Motor neuron (in vitro differentiated cells): ENCODE results near the gene ARID2. TPM values are rescaled to one million over a fixed set of nuclear protein-coding genes. Genes with fewer than 3 reads are reported as not detected.

Source experiments
- ATAC-seq, 8 experiments: fragments of 200-7000 bp; cut with Tn5 transposase; replicated peaks in 6 of 8; 2 replicates each; pipeline ENCODE4 v1.8.0; 2021; ENCODE audit warnings: mild to moderate bottlenecking in 8 of 8, moderate library complexity in 8 of 8
- H3K27ac ChIP-seq, 2 donors: fragments of 250-450 bp; sonication (Bioruptor Pico); 2 replicates each; pipeline ENCODE4 v1.9.0; 2021; ENCODE audit warnings: antibody characterized with exemption in 2 of 2, mild to moderate bottlenecking in 2 of 2, moderate library complexity in 1 of 2
- H3K4me1 ChIP-seq, 2 donors: fragments of 250-450 bp; sonication (Bioruptor Pico); replicated peaks in 1 of 2; 2 replicates each; pipeline ENCODE4 v1.6.1; 2021; ENCODE audit warnings: antibody characterized with exemption in 2 of 2, mild to moderate bottlenecking in 2 of 2, moderate library complexity in 1 of 2
- H3K4me3 ChIP-seq, 5 donors: fragments of 250-450 bp; sonication (Bioruptor Pico); 2 replicates each; pipeline ENCODE4 v1.9.0; 2021; ENCODE audit warnings: antibody characterized with exemption in 5 of 5, mild to moderate bottlenecking in 5 of 5, moderate library complexity in 4 of 5
- WGBS, 10 experiments: fragments of 450-650 bp; shearing (Covaris generic); methylation state at CpG; one replicate each; pipeline ENCODE4 v1.0.0; 2022; 5-methylcytosine and 5-hydroxymethylcytosine counted together
- in situ Hi-C, 9 experiments: fragments of 400-800 bp; cut with MboI; loops; one replicate each; pipeline ENCODE4 v1.15.0; 2021; ENCODE audit warnings: low sequenced_read_pairs in 9 of 9, low pct_unique_long_range_greater_than_20kb in 2 of 9; ENCODE audit not compliant: unreplicated experiment in 9 of 9
- total RNA-seq, 8 experiments: library from RNA; unstranded; fragments of 300-600 nt; gene quantifications; 2 replicates each; pipeline versions ENCODE4 v1.2.3 to v1.2.4, GENCODE V29; 2022

The ARID2 gene
- total RNA-seq, 8 experiments from 2014 or later, result 22.4 to 66.4 (median 29.1) TPM

DNA sequence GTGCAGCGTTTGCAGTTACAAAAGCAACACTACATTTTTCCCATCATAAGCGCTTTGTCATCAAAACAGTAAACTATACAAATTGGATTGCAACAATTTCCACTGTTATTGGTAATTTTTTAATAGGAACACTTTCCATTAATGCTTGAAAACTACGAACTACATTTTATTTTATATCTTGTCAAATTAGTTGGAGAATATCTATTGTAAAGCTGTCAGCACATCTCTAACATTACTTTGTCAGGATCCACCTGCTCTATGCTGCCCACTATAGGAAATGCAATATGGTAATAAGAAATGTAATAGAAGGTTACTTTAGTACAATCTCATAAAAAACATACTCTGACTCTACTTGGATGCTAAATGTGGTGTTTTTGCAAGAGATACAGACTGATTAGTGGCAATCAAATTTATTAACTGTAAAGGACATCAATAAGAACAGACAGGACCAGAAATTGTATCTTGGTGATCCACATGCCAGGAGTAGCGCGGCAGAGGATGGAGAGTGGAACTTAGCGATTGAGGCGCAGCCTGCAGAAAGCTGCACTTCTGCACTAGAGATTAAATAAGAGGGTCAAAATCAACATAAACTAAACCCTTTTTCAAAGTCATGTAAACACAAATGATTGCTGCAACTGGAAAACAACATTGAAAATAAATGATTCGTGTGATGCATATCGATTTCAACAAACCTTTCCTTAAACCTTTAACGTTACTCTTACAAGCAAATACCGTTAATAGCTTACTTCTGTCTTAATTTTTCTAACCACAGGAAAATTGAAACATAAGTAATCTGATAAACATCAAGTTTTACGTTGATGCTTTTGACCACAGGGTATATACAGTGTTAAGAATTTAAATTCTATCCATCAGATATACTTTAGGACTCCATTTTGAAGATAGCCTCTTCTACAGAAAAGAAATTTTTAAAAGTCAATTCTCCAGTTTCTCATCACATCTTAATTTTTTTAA lies 3.6 kb upstream of the ARID2 start:
- in situ Hi-C loops, result no loop called here
- H3K4me1 ChIP-seq, result peaks cover 5 to 15% of the 10 kb centered on the region in 2 donors
- peak overlapping the region; percentile 65 to 90 (median 72) for H3K4me3 ChIP-seq
- ATAC-seq, result no peak
- 0 to 8% (median 3%) methylated on average over 3 to 12 of the region's 12 CpGs for WGBS, 10 experiments
- H3K27ac ChIP-seq, result peak overlapping the region; percentile 93 to 94

- Histone ChIP-seq H3K27ac (peak overlapping the region; percentile 93 to 94), H3K4me1 (peaks cover 4 to 15% of the 10 kb centered on the region in 2 donors), H3K4me3 (peak overlapping the region; percentile 65 to 90 (median 72))
- ATAC-seq, result no peak
- WGBS, 10 experiments, result 0 to 2% (median 0%) methylated on average over 1 to 24 of the region's 42 CpGs; no CpG with 5 or more reads in 2 of the 10 experiments
- in situ Hi-C loops, result no loop called here
Measured at GRCh38 chr12:45726603-45727300, 2.8 kb upstream of the ARID2 start.

- ATAC-seq, result peak; percentile 58 to 76 (median 72)
- peak overlapping the region; percentile 93 to 94 for H3K27ac ChIP-seq
- in situ Hi-C loops, result no loop called here
- peaks cover 3 to 20% of the 10 kb centered on the region in 2 donors for H3K4me1 ChIP-seq
- peak overlapping the region; percentile 65 to 90 (median 72) for H3K4me3 ChIP-seq
- 0 to 7% (median 0%) methylated on average over 1 to 13 of the region's 45 CpGs; no CpG with 5 or more reads in 2 of the 10 experiments for WGBS, 10 experiments
Measured at GRCh38 chr12:45727301-45727979, 2.1 kb upstream of the ARID2 start.

DNA sequence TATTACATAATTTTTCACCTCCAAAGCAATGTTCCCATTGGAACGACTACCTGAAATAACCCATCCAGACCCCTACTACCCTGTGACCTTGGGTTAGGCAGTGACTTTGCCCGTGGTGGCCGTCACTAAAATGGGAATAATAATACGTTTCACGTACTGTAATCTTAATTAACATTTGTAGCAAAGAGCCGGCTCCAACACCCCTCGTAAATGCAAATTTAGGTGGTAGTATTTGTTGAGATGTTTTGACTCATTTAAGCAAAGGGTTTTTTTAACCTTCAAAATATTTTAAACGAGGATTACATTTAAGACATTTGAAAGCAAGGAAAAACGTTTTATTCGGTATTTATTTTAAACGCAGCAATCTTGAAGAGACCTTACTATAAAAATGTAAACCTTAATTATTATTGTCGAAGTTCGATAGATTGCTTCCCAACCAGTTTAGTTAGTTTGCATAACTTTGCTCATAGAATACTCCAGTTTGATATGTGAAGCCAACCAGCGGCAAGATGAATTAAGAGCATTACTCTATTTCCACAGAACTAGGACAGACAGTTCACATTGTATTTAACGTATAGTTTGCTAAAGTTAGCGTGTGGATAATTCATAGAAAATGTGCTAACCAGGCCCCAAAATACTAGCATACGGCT lies 1.4 kb upstream of the ARID2 start:
- Histone ChIP-seq H3K27ac (peak overlapping the region; percentile 41 to 93), H3K4me1 (peaks cover 3 to 21% of the 10 kb centered on the region in 2 donors), H3K4me3 (peak overlapping the region; percentile 65 to 90 (median 72))
- in situ Hi-C loops, result no loop called here
- 0 to 8% (median 0%) methylated on average over 2 to 17 of the region's 17 CpGs for WGBS, 10 experiments
- ATAC-seq, result peak in 2 of 8 experiments; percentile 0

DNA sequence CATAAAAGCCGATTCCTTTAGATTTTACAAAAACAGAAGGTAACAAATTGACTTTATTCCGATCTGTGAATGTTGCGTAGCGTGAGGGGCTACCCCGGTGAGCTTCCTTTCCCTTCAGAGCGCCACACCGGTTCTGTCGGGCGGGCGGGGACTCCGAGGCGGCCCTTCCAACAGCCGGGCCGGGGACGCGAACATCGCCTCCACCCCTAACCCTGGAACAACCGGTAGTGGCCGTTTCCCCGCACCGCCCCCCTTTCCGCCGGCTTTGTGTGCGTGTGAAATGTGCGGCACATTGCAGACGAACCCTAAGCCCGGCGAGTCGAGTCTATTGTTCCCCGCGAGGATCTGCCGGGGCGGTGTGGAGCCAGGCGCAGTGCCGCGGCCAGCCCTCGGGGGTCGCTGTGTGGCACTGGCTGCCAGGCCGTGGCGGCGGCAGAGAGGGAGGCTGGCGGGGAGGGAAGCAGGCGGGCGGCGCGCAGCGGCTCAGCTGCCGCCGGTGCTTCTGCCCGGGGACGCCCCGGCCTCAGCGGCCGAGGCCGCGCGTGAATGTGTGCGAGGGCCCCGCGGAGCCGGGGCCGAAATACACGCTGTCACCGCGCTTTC lies 775 bp upstream of the ARID2 start:
- Histone ChIP-seq H3K4me3 (peak overlapping the region; percentile 65 to 90 (median 72)), H3K27ac (peak overlapping the region; percentile 94 to 97), H3K4me1 (peaks cover 4 to 19% of the 10 kb centered on the region in 2 donors)
- in situ Hi-C loops, result no loop called here
- peak; percentile 45 to 80 (median 76) for ATAC-seq
- 0 to 3% (median 0%) methylated on average over 1 to 18 of the region's 65 CpGs; no CpG with 5 or more reads in 3 of the 10 experiments for WGBS, 10 experiments

DNA sequence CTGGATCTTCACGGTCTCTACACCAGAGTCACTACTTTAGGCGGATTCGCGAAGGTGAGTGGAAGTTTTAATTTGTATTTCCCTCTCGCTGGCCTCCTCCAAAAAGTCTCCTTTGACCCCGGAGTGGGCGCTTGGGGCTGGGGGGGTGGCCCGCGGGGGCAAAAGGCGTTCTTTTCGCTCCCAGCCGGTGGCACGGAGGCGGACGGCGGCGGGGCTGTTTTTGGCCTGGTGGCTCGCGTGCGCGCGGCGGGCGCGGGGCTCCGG lies 510 bp downstream of the ARID2 start:
- H3K4me3 ChIP-seq, result peak overlapping the region; percentile 65 to 90 (median 72)
- H3K4me1 ChIP-seq, result peaks cover 9 to 16% of the 10 kb centered on the region in 2 donors
- no CpG with 5 or more reads among the region's 26 CpGs for WGBS, 10 experiments
- in situ Hi-C loops, result no loop called here
- no peak for ATAC-seq
- H3K27ac ChIP-seq, result peak overlapping the region; percentile 94 to 97

DNA sequence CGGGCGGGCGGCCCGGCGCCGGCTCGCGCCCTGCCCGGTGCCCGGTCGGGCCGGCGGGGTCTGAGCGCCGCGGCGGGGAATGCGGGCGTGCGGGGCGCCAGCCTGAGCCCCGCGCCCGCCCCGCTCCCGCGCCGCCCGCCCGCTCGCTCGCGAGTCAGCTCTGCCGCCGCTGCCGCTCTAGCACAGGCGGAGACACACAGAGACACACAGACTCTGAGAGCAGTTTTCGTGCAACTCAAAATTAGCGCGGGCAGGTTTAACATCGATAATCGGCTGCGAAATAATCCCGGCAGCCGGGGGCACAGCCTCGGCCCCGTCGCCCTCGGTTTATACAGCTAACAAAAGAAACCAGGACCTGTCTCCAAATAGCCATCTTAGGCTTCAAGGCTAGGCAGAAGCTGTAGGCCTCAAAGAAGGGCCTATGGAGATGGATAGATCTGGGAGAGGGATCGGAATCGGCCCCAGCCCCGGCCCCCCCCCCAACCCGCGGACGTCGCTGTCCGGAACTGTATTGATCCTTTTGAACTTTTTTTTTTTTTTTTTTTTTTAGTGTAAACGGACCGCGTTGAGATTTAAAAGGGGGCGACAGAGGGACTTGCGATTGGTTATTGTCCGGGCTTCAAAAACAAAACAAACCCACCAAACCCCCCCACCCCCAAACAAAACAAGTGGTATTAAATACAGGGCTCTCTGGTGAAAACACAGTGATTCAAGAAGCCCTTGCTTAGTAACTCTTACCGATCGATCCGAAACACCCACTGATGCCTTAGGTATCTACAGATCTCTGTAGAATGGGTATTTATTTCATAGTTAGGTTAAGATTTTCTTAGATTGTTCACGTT lies 1.1 kb downstream of the ARID2 start:
- H3K4me3 ChIP-seq, result peak overlapping the region; percentile 65 to 90 (median 72)
- no peak for ATAC-seq
- in situ Hi-C loops, result no loop called here
- peaks cover 9 to 16% of the 10 kb centered on the region in 2 donors for H3K4me1 ChIP-seq
- H3K27ac ChIP-seq, result peak overlapping the region; percentile 94 to 97
- 0 to 2% (median 1%) methylated on average over 1 to 15 of the region's 67 CpGs; no CpG with 5 or more reads in 3 of the 10 experiments for WGBS, 10 experiments

GRCh38 chr12:45731190-45731775 lies 1.8 kb downstream of the ARID2 start:
- in situ Hi-C loops, result no loop called here
- WGBS, 10 experiments, result 0 to 11% (median 4%) methylated on average over 1 to 4 of the region's 4 CpGs; no CpG with 5 or more reads in 1 of the 10 experiments
- no peak for ATAC-seq

GRCh38 chr12:45732250-45732649 lies 2.7 kb downstream of the ARID2 start:
- H3K27ac ChIP-seq, result no peak overlapping the region
- 0 to 68% (median 56%) methylated on average over 2 to 5 of the region's 5 CpGs for WGBS, 10 experiments

More at GRCh38 chr12:45731190-45731775, 1.8 kb downstream of the ARID2 start:
- H3K27ac ChIP-seq, result peak overlapping the region in 1 of 2 donors; percentile 97
- peak overlapping the region; percentile 65 to 90 (median 72) for H3K4me3 ChIP-seq
- H3K4me1 ChIP-seq, result peaks cover 9 to 16% of the 10 kb centered on the region in 2 donors

DNA sequence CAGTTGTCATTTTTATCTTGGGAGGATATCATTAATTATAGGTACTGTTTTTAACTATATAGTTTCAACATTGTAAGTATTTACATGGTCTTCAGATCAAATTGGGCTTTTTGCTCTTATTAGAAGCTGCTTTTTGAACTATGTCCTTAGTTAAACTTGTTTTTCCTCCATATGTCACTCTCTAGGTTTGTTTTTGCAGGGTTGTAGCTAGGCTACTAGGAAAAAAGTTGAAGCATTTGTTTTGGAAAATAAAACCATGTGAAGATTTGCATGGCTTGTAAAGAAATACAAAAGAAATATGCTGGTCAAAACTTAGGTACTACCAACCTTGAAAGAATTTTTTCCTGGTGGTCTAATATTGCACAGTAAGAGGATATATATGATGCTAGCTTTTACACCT lies 3.4 kb downstream of the ARID2 start:
- Histone ChIP-seq H3K4me1 (peaks cover 9 to 16% of the 10 kb centered on the region in 2 donors), H3K27ac (no peak overlapping the region), H3K4me3 (peak overlapping the region in 1 of 5 donors; percentile 12)
- in situ Hi-C loops, result no loop called here
- no peak for ATAC-seq

More at GRCh38 chr12:45732250-45732649, 2.7 kb downstream of the ARID2 start:
- ATAC-seq, result no peak
- Histone ChIP-seq H3K4me1 (peaks cover 9 to 16% of the 10 kb centered on the region in 2 donors), H3K4me3 (peak overlapping the region in 3 of 5 donors; percentile 65 to 88 (median 69))
- in situ Hi-C loops, result no loop called here

DNA sequence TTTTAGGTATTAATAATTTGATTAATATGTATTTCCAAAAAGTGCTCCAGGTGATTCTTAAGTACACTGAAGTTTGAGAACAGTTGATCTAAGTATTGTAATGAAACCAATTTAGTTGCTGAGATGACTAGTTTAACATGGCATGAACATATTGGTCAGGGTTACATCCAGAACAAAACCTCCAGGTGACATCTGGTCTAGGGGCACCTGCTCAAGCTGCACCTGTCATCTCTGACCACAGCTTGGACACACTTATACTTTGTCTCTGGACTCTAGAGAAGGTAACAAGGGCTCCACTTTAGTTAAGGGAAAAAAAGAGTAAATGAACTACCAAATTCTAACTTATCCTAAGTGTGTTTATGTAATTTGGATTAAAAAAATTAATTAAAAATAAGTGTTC lies 8.1 kb downstream of the ARID2 start:
- Histone ChIP-seq H3K4me1 (peaks cover 9% of the 10 kb centered on the region in 2 donors), H3K27ac (no peak overlapping the region), H3K4me3 (no peak overlapping the region)
- ATAC-seq, result no peak
- in situ Hi-C loops, result no loop called here
